KMS-11 (cell line): ENCODE results near the gene LGALS12.

ENCODE experiments used
- H2AFZ ChIP-seq: fragments of 200-600 bp; sonication (generic); 2 replicates; pipeline ENCODE4 v1.6.1; 2016; ENCODE audit warnings: antibody characterized with exemption, mixed run types, low read depth
- H3K27ac ChIP-seq: fragments of 200-600 bp; sonication (generic); 2 replicates; pipeline ENCODE4 v1.6.1; 2016; ENCODE audit warnings: mild to moderate bottlenecking, mixed run types
- H3K27me3 ChIP-seq: fragments of 200-600 bp; sonication (generic); 2 replicates; pipeline ENCODE4 v1.6.1; 2017; ENCODE audit warnings: mild to moderate bottlenecking, low read depth, mixed run types, moderate library complexity; ENCODE audit not compliant: insufficient read depth
- H3K36me3 ChIP-seq: fragments of 200-600 bp; sonication (generic); 2 replicates; pipeline ENCODE4 v1.6.1; 2017; ENCODE audit warnings: mild to moderate bottlenecking, mixed run types; ENCODE audit not compliant: insufficient read depth
- H3K4me1 ChIP-seq: fragments of 200-600 bp; sonication (generic); 2 replicates; pipeline ENCODE4 v1.6.1; 2016; ENCODE audit warnings: mild to moderate bottlenecking, low read depth, mixed run types; ENCODE audit not compliant: poor library complexity, severe bottlenecking
- H3K4me2 ChIP-seq: fragments of 200-600 bp; sonication (generic); 2 replicates; pipeline ENCODE4 v1.7.0; 2016; ENCODE audit warnings: mild to moderate bottlenecking, mixed run types
- H3K4me3 ChIP-seq: fragments of 200-600 bp; sonication (generic); IDR thresholded peaks from 2 replicates; pipeline ENCODE4 v1.6.1; 2017; ENCODE audit warnings: low read depth, low read length, mixed read lengths; ENCODE audit not compliant: insufficient read depth
- H3K79me2 ChIP-seq: fragments of 200-600 bp; sonication (generic); 2 replicates; pipeline ENCODE4 v1.6.1; 2016; ENCODE audit warnings: low read depth, mixed run types; ENCODE audit not compliant: insufficient read depth
- H3K9ac ChIP-seq: fragments of 200-600 bp; sonication (generic); 2 replicates; pipeline ENCODE4 v1.6.1; 2016; ENCODE audit warnings: mild to moderate bottlenecking, mixed run types
- H4K20me1 ChIP-seq: fragments of 200-600 bp; sonication (generic); 2 replicates; pipeline ENCODE4 v1.6.1; 2016; ENCODE audit warnings: mild to moderate bottlenecking, mixed run types; ENCODE audit not compliant: insufficient read depth
- TF ChIP-seq, protein P1 (sequence below): fragments of 200-600 bp; sonication (generic); conservative IDR thresholded peaks from 2 replicates; pipeline ENCODE4 v1.6.1; 2017; ENCODE audit warnings: low read depth, mild to moderate bottlenecking, antibody characterized with exemption, low read length, moderate library complexity, mixed read lengths

The LGALS12 gene

DNA sequence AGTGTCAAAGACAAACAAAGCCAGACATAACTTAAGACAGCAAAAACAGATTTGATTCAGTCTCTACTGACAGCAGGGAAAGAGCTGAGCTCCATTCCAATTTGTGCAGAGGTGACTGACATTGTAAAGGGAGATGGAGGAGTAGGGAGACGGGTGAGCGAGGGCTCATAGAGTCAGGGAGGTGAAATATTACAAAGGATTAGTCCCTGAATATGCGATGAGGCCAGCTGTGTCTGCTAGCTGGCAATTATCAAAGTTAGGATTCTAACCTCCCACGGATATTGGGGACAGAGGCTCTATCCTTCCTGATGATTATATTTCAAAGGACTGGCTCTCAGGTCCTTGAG is 49.0 kb downstream of the LGALS12 start:
- TF ChIP-seq, protein P1, sequence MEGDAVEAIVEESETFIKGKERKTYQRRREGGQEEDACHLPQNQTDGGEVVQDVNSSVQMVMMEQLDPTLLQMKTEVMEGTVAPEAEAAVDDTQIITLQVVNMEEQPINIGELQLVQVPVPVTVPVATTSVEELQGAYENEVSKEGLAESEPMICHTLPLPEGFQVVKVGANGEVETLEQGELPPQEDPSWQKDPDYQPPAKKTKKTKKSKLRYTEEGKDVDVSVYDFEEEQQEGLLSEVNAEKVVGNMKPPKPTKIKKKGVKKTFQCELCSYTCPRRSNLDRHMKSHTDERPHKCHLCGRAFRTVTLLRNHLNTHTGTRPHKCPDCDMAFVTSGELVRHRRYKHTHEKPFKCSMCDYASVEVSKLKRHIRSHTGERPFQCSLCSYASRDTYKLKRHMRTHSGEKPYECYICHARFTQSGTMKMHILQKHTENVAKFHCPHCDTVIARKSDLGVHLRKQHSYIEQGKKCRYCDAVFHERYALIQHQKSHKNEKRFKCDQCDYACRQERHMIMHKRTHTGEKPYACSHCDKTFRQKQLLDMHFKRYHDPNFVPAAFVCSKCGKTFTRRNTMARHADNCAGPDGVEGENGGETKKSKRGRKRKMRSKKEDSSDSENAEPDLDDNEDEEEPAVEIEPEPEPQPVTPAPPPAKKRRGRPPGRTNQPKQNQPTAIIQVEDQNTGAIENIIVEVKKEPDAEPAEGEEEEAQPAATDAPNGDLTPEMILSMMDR, result no peak
- H3K4me2 ChIP-seq, result no peak overlapping the region
- no peaks in the 10 kb centered on the region for H3K27me3 ChIP-seq
- H3K36me3 ChIP-seq, result no peaks in the 10 kb centered on the region
- no peak overlapping the region for H3K9ac ChIP-seq
- H3K4me3 ChIP-seq, result no peak overlapping the region
- no peaks in the 10 kb centered on the region for H4K20me1 ChIP-seq
- H3K27ac ChIP-seq, result no peak overlapping the region
- H3K79me2 ChIP-seq, result no peaks in the 10 kb centered on the region
- H3K4me1 ChIP-seq, result peaks cover 21% of the 10 kb centered on the region
- no peak overlapping the region for H2AFZ ChIP-seq

DNA sequence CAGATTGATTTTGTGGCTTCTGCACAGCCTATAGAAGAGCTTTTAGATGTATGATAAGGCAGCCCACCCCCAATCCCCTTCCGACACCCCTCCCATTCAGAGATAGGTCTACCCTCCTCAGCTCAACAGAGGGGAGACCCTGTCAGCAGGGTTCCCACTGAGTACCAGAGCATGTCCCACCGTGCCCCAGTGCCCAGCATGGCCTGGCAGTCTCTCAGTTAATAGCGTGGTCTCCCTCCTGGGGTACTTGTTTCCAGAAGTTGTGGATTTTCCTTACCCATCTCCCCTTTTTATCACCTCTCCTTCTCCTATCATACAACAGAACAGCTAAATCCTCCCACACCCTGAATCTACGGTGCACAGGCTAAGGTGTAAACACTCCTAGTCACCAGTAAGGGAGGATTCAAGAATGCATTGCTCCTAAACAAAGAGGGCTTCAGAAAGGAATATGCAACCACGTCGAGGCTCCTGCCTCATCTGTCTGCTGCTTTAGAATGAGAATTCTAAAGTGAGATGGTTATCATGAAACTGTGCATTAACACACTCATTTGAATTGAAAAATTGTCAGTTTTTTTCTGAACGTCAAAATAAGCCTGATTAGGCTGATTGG is 50.6 kb downstream of the LGALS12 start:
- Histone ChIP-seq H3K4me1 (peaks cover 31% of the 10 kb centered on the region), H3K27me3 (no peaks in the 10 kb centered on the region), H3K36me3 (no peaks in the 10 kb centered on the region), H3K4me3 (no peak overlapping the region), H3K4me2 (no peak overlapping the region), H3K27ac (no peak overlapping the region), H4K20me1 (no peaks in the 10 kb centered on the region), H2AFZ (no peak overlapping the region), H3K9ac (no peak overlapping the region), H3K79me2 (no peaks in the 10 kb centered on the region)
- TF ChIP-seq, protein P1, result no peak

DNA sequence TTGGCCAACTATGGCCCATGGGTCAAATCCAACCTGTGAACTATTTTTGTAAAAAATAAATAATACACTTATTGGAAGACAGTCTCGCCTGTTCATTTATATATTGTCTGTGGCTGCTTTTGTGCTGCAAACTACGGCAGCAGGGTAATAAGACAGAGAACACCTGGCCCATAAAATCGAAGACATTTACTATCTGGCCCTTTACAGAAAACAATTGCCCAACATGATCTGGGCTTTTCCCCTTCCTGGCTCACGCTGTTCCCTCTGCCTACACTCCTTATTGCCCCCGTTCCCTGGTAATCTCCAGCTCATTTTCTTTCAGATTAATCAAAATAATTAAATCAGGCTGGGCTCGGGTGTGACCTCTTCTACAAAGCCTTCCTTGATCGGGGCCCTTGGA is 51.7 kb downstream of the LGALS12 start:
- Histone ChIP-seq H3K9ac (no peak overlapping the region), H3K27ac (no peak overlapping the region), H3K4me1 (peaks cover 41% of the 10 kb centered on the region), H3K4me2 (no peak overlapping the region), H2AFZ (no peak overlapping the region), H3K36me3 (no peaks in the 10 kb centered on the region), H3K27me3 (no peaks in the 10 kb centered on the region), H3K4me3 (no peak overlapping the region), H4K20me1 (no peaks in the 10 kb centered on the region), H3K79me2 (no peaks in the 10 kb centered on the region)
- TF ChIP-seq, protein P1, result no peak

DNA sequence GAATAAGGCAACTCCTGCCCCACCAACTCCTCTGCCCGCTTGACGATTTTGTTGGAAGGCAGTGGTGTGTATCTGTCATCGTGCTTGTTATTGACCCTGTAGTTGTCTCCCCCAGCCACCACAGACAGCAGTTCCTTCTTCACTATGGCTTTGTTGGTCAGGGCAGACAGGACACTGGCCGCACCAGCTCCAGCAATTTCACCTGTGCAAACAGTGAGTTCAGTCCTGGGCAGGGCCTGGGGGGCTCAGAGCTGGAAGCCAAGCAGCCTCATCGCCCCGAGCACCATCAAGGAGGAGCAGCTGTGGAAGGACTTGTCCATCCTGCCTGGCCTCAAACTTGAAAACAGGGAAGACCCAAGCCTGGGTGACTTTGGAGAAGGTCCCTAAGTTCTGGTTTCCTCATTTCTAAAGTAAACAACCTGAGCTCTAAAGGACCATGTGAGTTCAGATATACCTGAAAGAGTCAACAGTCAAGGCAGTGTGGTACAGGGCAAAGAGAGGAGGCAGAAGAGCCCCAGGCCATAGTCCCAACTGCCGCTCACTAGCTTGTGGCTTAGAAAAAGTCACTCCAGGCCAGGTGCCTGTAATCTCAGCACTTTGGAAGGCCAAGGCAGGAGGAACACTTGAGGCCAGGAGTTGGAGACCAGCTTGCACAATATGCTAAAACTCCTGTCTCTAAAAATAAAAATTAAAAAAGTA is 52.7 kb downstream of the LGALS12 start:
- Histone ChIP-seq H3K27me3 (no peaks in the 10 kb centered on the region), H3K36me3 (no peaks in the 10 kb centered on the region), H3K4me2 (no peak overlapping the region), H3K79me2 (no peaks in the 10 kb centered on the region), H3K4me1 (peaks cover 43% of the 10 kb centered on the region), H3K27ac (no peak overlapping the region), H3K4me3 (no peak overlapping the region), H4K20me1 (no peaks in the 10 kb centered on the region), H3K9ac (no peak overlapping the region), H2AFZ (no peak overlapping the region)
- TF ChIP-seq, protein P1, result no peak
